ENCODE results near the gene P2RY14. TPM values are rescaled to one million over a fixed set of nuclear protein-coding genes. Genes with fewer than 3 reads are reported as not detected.

The P2RY14 gene
- total RNA-seq, 1 experiment from 2014 or later = not detected

- no peak for ATAC-seq
- CTCF ChIA-PET = interaction anchor here (0.6 to 1.0 kb wide), 2 partner anchors 96 to 114 kb away, joined by 3 to 5 read pairs; no protein-coding TSS in a partner anchor
- H3K4me1 Mint-ChIP-seq = peaks cover 46% of the 10 kb centered on the region
- H3K4me3 Mint-ChIP-seq = no peak overlapping the region
- TF ChIP-seq ZNF317 (CRISPR knock-in tag; IDR thresholded peaks at IDR 0.05; ENCODE audit: borderline replicate concordance, low read depth) = no peak
- no peak for TF ChIP-seq HMGA2 (CRISPR knock-in tag; IDR thresholded peaks at IDR 0.05)
- no peak for TF ChIP-seq CBFB (CRISPR knock-in tag; IDR thresholded peaks at IDR 0.05; ENCODE audit: low read depth)
- TF ChIP-seq, protein P1, sequence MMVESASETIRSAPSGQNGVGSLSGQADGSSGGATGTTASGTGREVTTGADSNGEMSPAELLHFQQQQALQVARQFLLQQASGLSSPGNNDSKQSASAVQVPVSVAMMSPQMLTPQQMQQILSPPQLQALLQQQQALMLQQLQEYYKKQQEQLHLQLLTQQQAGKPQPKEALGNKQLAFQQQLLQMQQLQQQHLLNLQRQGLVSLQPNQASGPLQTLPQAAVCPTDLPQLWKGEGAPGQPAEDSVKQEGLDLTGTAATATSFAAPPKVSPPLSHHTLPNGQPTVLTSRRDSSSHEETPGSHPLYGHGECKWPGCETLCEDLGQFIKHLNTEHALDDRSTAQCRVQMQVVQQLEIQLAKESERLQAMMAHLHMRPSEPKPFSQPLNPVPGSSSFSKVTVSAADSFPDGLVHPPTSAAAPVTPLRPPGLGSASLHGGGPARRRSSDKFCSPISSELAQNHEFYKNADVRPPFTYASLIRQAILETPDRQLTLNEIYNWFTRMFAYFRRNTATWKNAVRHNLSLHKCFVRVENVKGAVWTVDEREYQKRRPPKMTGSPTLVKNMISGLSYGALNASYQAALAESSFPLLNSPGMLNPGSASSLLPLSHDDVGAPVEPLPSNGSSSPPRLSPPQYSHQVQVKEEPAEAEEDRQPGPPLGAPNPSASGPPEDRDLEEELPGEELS (CRISPR knock-in tag; IDR thresholded peaks at IDR 0.05) = no peak
- TF ChIP-seq ZBTB21 (CRISPR knock-in tag; IDR thresholded peaks at IDR 0.05; ENCODE audit: borderline replicate concordance) = no peak
- TF ChIP-seq TEAD1 (CRISPR knock-in tag; IDR thresholded peaks at IDR 0.05) = no peak
- TF ChIP-seq FOXP1 (CRISPR knock-in tag; IDR thresholded peaks at IDR 0.05; ENCODE audit: borderline replicate concordance) = no peak
- TF ChIP-seq, protein P2, sequence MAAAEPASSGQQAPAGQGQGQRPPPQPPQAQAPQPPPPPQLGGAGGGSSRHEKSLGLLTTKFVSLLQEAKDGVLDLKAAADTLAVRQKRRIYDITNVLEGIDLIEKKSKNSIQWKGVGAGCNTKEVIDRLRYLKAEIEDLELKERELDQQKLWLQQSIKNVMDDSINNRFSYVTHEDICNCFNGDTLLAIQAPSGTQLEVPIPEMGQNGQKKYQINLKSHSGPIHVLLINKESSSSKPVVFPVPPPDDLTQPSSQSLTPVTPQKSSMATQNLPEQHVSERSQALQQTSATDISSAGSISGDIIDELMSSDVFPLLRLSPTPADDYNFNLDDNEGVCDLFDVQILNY (CRISPR knock-in tag; IDR thresholded peaks at IDR 0.05) = no peak
- no peak for TF ChIP-seq NR1H2 (CRISPR knock-in tag; IDR thresholded peaks at IDR 0.05)
- TF ChIP-seq MAX (CRISPR knock-in tag; IDR thresholded peaks at IDR 0.05) = no peak
- TF ChIP-seq ELF4 (CRISPR knock-in tag; IDR thresholded peaks at IDR 0.05; ENCODE audit: low read depth) = no peak
- no peak for TF ChIP-seq ZNF425 (CRISPR knock-in tag; conservative IDR thresholded peaks at IDR 0.05)
- no peak for TF ChIP-seq JAZF1 (CRISPR knock-in tag; IDR thresholded peaks at IDR 0.05)
- TF ChIP-seq RORB (CRISPR knock-in tag; IDR thresholded peaks at IDR 0.05) = no peak
- no peak for TF ChIP-seq TCF7 (CRISPR knock-in tag; IDR thresholded peaks at IDR 0.05; ENCODE audit: low read depth)
- no peak for TF ChIP-seq KAT7 (CRISPR knock-in tag; IDR thresholded peaks at IDR 0.05; ENCODE audit: borderline replicate concordance)
- peak overlapping the region; percentile 72 for H3K27ac Mint-ChIP-seq
- POLR2A ChIA-PET = no interaction called here
- H3K36me3 Mint-ChIP-seq = no peaks in the 10 kb centered on the region
- H3K9me3 Mint-ChIP-seq = no peaks in the 10 kb centered on the region
- DNase-seq (ENCODE audit: low spot score) = no peak
- H3K27me3 Mint-ChIP-seq (ENCODE audit: low read depth) = no peaks in the 10 kb centered on the region
Observed at GRCh38 chr3:151303751-151304150, 25.4 kb upstream of the P2RY14 start.

DNA sequence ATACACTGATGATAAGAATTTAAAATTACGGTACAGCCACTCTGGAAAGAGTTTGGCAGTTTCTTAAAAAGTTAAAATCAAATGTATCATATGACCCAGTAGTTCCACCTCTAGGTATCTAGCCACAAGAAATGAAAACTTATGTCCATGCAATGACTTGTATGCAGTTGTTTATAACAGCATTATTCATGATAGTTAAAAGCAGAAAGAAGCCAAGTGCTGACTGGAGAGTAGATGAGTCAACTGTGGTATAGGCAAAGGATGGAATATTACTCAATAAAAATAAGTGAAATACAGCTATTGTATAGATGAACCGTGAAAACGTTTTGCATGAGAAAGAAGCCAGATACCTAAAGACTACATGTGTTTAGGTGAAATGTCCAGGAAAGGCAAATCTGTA, 23.4 kb upstream of the P2RY14 start:
- no peaks in the 10 kb centered on the region for H3K27me3 Mint-ChIP-seq (ENCODE audit: low read depth)
- DNase-seq (ENCODE audit: low spot score) (no peak), ATAC-seq (no peak)
- TF ChIP-seq ETV6 (CRISPR knock-in tag; IDR thresholded peaks at IDR 0.05) = no peak
- TF ChIP-seq TP53 (CRISPR knock-in tag; IDR thresholded peaks at IDR 0.05) = no peak
- TF ChIP-seq, protein P1 (CRISPR knock-in tag; IDR thresholded peaks at IDR 0.05) = no peak
- TF ChIP-seq ATF1 (CRISPR knock-in tag; IDR thresholded peaks at IDR 0.05) = no peak
- TF ChIP-seq GRHL2 (CRISPR knock-in tag; IDR thresholded peaks at IDR 0.05; ENCODE audit: insufficient replicate concordance, severe bottlenecking) = no peak
- no peak for TF ChIP-seq ZBTB43 (CRISPR knock-in tag; IDR thresholded peaks at IDR 0.05)
- no peak for TF ChIP-seq STAT6 (CRISPR knock-in tag; conservative IDR thresholded peaks at IDR 0.05; ENCODE audit: low read depth)
- no peak for TF ChIP-seq ZNF396 (CRISPR knock-in tag; IDR thresholded peaks at IDR 0.05; ENCODE audit: borderline replicate concordance)
- TF ChIP-seq NFATC4 (CRISPR knock-in tag; IDR thresholded peaks at IDR 0.05) = no peak
- no peak for TF ChIP-seq CREM (CRISPR knock-in tag; IDR thresholded peaks at IDR 0.05)

More for the DNA sequence above, 23.4 kb upstream of the P2RY14 start:
- Mint-ChIP-seq H3K27ac (no peak overlapping the region), H3K4me3 (no peak overlapping the region), H3K9me3 (no peaks in the 10 kb centered on the region), H3K36me3 (no peaks in the 10 kb centered on the region), H3K4me1 (peaks cover 35% of the 10 kb centered on the region)
- POLR2A ChIA-PET = no interaction called here
- CTCF ChIA-PET = no interaction called here
